SK-N-MC (cell line): ENCODE data around the gene SLX1A.
"Not testable (repeated sequence)": the region's sequence is repeated elsewhere in the genome, so short reads cannot be mapped to it uniquely, and the experiment has no call there.

Source experiments
- EZH2 ChIP-seq: fragments of 200-600 bp; sonication (generic); IDR thresholded peaks from one replicate; pipeline ENCODE4 v1.6.1; 2017; ENCODE audit warnings: antibody characterized with exemption
- POLR2AphosphoS5 ChIP-seq: IDR thresholded peaks from 2 replicates; pipeline ENCODE4 v1.6.1; 2012; ENCODE audit warnings: mild to moderate bottlenecking, low read depth, low read length, borderline replicate concordance

DNA sequence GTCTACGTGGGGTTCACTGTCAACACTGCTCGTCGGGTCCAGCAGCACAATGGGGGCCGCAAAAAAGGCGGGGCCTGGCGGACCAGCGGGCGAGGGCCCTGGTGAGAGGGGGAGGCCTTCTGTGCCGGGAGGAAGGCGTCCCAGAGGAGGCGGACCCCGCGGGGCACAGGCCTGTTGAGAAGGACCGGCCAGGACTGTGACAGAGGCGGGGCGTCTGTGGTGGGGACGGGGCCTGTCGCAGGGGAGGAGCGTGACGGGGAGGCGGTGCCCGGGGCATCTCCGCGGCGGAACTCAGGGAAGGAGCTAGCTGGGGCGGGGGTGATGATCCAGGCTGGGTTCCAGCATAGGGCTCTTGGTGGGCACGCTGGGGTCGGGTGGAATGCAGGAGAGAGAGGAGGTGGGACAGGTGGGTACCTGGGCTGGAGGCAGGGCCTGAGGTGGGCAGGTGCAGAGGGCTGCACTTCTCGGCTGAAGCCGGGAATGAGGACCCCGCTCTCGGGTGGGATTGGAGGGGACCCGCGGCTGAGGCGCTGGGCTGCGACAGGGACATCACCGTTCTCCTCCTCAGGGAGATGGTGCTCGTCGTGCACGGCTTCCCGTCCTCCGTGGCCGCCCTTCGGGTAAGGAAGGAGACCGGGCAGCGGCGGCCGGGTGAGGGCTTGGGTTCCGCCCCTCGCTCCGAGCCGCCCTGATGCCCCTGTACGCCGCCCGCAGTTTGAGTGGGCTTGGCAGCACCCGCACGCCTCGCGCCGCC is 674 bp downstream of the SLX1A start:
- TF ChIP-seq EZH2, POLR2AphosphoS5: not testable (repeated sequence)
